HEK293T (cell line): ENCODE measurements around the gene AGBL4.
"Not testable (repeated sequence)": the region's sequence is repeated elsewhere in the genome, so short reads cannot be mapped to it uniquely, and the experiment has no call there.

ENCODE experiments used
- CTCF ChIA-PET: fragments of 350-600 bp; formaldehyde crosslinking; extraction: SDS; loops from one replicate; lab custom pipeline; 2021; ENCODE audit warnings: antibody characterized with exemption, inconsistent platforms; lab: Yijun Ruan, JAX
- POLR2A ChIA-PET: fragments of 350-600 bp; formaldehyde crosslinking; extraction: SDS; loops from one replicate; lab custom pipeline; 2020; ENCODE audit warnings: antibody characterized with exemption, inconsistent platforms; lab: Yijun Ruan, JAX
- DNase-seq: peaks from one replicate; pipeline ENCODE4 v3.0.0; 2012; ENCODE audit warnings: mixed read lengths; ENCODE audit errors: extremely low spot score
- ARNT ChIP-seq: fragments of 450-650 bp; IDR thresholded peaks from 2 replicates; pipeline ENCODE4 v1.6.1; 2017; ENCODE audit warnings: mild to moderate bottlenecking
- BHLHE40 ChIP-seq: fragments of 450-650 bp; IDR thresholded peaks from 2 replicates; pipeline ENCODE4 v1.6.1; 2016; ENCODE audit warnings: mild to moderate bottlenecking, moderate library complexity, borderline replicate concordance
- CTBP1 ChIP-seq: fragments of 450-650 bp; IDR thresholded peaks from 2 replicates; pipeline ENCODE4 v1.6.1; 2016; ENCODE audit warnings: borderline replicate concordance
- ELF4 ChIP-seq: fragments of 450-650 bp; IDR thresholded peaks from 2 replicates; pipeline ENCODE4 v1.6.1; 2017; ENCODE audit warnings: antibody characterized with exemption
- FOXA1 ChIP-seq: fragments of 450-650 bp; IDR thresholded peaks from 2 replicates; pipeline ENCODE4 v1.6.1; 2016; ENCODE audit warnings: mild to moderate bottlenecking
- FOXK2 ChIP-seq: fragments of 450-650 bp; IDR thresholded peaks from 2 replicates; pipeline ENCODE4 v1.6.1; 2016; ENCODE audit warnings: mild to moderate bottlenecking
- FOXM1 ChIP-seq: fragments of 450-650 bp; IDR thresholded peaks from 2 replicates; pipeline ENCODE4 v1.6.1; 2017; ENCODE audit warnings: mild to moderate bottlenecking, borderline replicate concordance
- HDGF ChIP-seq: fragments of 450-650 bp; IDR thresholded peaks from 2 replicates; pipeline ENCODE4 v1.6.1; 2017; ENCODE audit warnings: antibody characterized with exemption, borderline replicate concordance
- L3MBTL2 ChIP-seq: fragments of 450-650 bp; conservative IDR thresholded peaks from 2 replicates; pipeline ENCODE4 v1.6.1; 2016; ENCODE audit warnings: mild to moderate bottlenecking
- LEF1 ChIP-seq: fragments of 450-650 bp; IDR thresholded peaks from 2 replicates; pipeline ENCODE4 v1.6.1; 2017; ENCODE audit warnings: mild to moderate bottlenecking, borderline replicate concordance
- NFRKB ChIP-seq: fragments of 450-650 bp; IDR thresholded peaks from 2 replicates; pipeline ENCODE4 v1.6.1; 2016; ENCODE audit warnings: mild to moderate bottlenecking, moderate library complexity
- PKNOX1 ChIP-seq: fragments of 450-650 bp; IDR thresholded peaks from 2 replicates; pipeline ENCODE4 v1.6.1; 2016
- SP1 ChIP-seq: fragments of 450-650 bp; IDR thresholded peaks from 2 replicates; pipeline ENCODE4 v1.6.1; 2017
- SUZ12 ChIP-seq: fragments of 450-650 bp; IDR thresholded peaks from 2 replicates; pipeline ENCODE4 v1.6.1; 2016; ENCODE audit warnings: mild to moderate bottlenecking
- TARDBP ChIP-seq: fragments of 450-650 bp; IDR thresholded peaks from 2 replicates; pipeline ENCODE4 v1.6.1; 2016
- ZNF384 ChIP-seq: fragments of 450-650 bp; IDR thresholded peaks from 2 replicates; pipeline ENCODE4 v1.6.1; 2016

The AGBL4 gene

GRCh38 chr1:49046305-49046704 lies 977.4 kb downstream of the AGBL4 start:
- CTCF ChIA-PET: no interaction called here
- TF ChIP-seq FOXK2 (no peak), FOXM1 (no peak), PKNOX1 (no peak), ARNT (no peak)
- DNase-seq: no peak
- POLR2A ChIA-PET: no interaction called here

- ChIA-PET CTCF (no interaction called here), POLR2A (no interaction called here)
- TF ChIP-seq ARNT (no peak), BHLHE40 (no peak), HDGF (no peak), TARDBP (no peak), ZNF384 (no peak), NFRKB (no peak), FOXM1 (no peak)
- DNase-seq: no peak
Measured at GRCh38 chr1:49045371-49045770, 978.4 kb downstream of the AGBL4 start.

DNA sequence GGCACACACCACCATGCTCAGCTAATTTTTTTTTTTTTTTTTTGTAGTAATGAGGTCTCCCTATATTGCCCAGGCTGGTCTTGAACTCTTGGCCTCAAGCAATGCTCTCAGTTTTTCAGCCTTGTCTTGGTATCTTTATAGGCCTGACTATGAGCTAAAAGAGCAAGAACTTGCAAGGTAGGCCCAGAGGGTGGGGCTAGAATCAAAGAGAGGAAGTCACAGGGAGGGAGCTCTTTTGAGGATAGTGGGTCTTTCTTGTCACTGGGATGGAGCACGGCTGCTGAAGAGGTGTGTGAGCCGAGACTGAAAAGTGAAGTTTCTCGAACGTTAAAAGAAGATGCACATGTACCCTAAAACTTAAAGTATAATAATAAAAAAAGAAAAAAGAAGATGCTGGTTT lies 987.1 kb downstream of the AGBL4 start:
- POLR2A ChIA-PET: no interaction called here
- TF ChIP-seq SUZ12 (no peak), CTBP1 (no peak), NFRKB (no peak), L3MBTL2 (no peak), TARDBP (no peak)
- DNase-seq: no peak
- CTCF ChIA-PET: interaction anchor here (0.7 kb wide), 1 partner anchor 590 kb away, joined by 7 read pairs; no protein-coding TSS in a partner anchor

DNA sequence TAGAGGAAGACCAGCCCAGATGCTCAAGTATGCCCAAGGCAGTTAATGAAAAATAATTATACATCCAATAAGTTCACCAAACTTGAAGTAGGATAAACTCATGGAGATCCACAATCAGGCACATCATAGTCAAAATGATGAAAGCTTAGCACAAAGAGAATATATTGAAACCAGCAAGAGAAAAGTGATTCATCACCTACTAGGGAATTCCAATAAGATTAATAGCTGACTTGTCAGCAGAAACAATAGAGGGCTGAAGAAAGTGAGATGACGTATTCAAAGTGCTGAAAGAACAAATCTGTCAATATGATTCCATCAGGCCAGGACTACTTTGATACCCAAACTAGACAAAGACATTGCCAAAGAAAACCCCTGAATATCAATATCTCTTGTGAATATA lies 995.4 kb downstream of the AGBL4 start:
- DNase-seq: no peak
- TF ChIP-seq L3MBTL2 (no peak), NFRKB (no peak), HDGF (no peak), ARNT (no peak), PKNOX1 (no peak), FOXM1 (no peak), CTBP1 (no peak)
- ChIA-PET CTCF (no interaction called here), POLR2A (no interaction called here)

- DNase-seq: no peak
- CTCF ChIA-PET: no interaction called here
- no peak for TF ChIP-seq TARDBP
- no peak for TF ChIP-seq L3MBTL2
- TF ChIP-seq ELF4: no peak
- TF ChIP-seq CTBP1: no peak
- POLR2A ChIA-PET: no interaction called here
Measured at GRCh38 chr1:49026230-49026811, 997.4 kb downstream of the AGBL4 start.

DNA sequence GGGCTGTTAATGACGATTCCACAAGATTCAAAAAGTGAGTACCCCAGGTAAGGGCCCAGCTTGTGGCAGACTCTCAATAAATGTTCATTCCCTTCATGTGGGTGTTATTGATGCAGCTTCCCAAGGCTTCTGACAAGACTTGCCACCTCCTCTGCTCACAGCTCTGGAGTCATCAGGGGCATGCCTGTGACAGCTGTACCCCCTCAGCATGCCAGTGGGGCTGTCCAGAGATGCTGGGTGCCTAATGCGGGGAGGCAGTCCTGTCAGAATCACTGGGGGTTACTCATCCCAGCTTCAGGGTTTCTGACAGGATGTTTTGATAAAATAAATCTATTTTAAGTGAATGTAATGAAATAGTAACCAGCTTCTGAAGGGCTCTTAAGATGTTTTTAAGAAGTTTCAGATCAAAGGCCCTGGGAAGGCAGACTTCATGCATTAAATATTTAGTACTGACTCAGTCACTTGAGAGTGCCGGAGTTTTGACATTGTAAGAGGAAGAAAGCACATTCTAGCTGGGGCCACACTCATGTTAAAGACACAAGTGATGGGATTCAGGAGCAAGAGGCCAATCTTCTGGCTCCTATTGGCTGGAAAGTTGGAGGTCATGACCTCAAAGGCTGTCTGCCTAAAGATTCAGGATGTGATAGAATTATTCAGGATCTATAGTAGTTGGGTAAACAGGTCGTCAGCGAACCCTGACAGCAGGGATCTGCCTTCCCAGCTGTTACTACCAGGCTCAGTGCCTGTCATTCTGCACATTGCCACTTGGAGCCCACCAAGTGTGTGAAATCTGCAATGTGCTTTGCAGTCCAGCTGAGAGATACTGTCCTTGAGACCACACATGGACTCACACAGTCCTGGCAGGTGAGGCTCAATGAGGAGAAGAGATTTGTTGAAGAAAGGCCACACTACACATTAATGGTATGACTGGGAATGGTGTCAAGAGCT lies 1007.5 kb downstream of the AGBL4 start:
- CTCF ChIA-PET: no interaction called here
- no peak for TF ChIP-seq BHLHE40
- TF ChIP-seq SUZ12: no peak
- no peak for TF ChIP-seq FOXK2
- no peak for TF ChIP-seq ELF4
- peak; percentile 8 for DNase-seq
- POLR2A ChIA-PET: no interaction called here

DNA sequence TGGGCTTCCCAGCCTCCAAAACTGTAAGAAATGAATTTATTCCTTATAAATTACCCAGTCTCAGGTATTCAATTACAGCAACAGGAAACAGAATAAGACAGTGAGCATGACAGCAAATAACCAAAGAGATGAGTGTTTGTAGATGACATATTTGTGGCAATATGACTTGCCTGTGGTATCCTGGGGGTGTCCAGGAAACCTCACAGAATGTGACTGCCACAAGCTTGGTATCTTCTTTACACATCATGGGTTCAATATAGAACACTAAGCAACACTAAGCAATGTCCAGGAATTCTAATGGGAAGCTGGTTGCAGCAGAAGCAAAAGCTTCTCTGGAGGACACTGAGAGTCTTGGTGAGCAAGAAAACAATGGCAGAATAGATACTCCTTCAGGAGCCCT lies 1010.7 kb downstream of the AGBL4 start:
- ChIA-PET CTCF (no interaction called here), POLR2A (no interaction called here)
- TF ChIP-seq FOXA1 (no peak), FOXK2 (no peak), SUZ12 (no peak), LEF1 (no peak), PKNOX1 (no peak), TARDBP (no peak), SP1 (no peak), NFRKB (no peak), ARNT (no peak), ZNF384 (no peak), BHLHE40 (no peak), CTBP1 (no peak), HDGF (no peak), ELF4 (no peak), FOXM1 (no peak), L3MBTL2 (no peak)
- no peak for DNase-seq

- CTCF ChIA-PET, POLR2A ChIA-PET, DNase-seq: not testable (repeated sequence)
Measured at GRCh38 chr1:49002981-49003380, 1020.8 kb downstream of the AGBL4 start.
